GM21576 (cell line): Measurements from ENCODE around the gene CHKA.
A peak's percentile ranks its signal among the peaks of the same experiment; 100 is the strongest.

Experiments
- ATAC-seq: cut with Tn5 transposase; IDR thresholded peaks from one replicate; pipeline ENCODE4 v1.9.1; 2021; ENCODE audit warnings: mild to moderate bottlenecking, moderate library complexity; ENCODE audit not compliant: unreplicated experiment

The CHKA gene

GRCh38 chr11:68015467-68015866 lies 105.7 kb downstream of the CHKA start:
- ATAC-seq = no peak

- no peak for ATAC-seq
Observed at GRCh38 chr11:68014947-68015447, 106.2 kb downstream of the CHKA start.

GRCh38 chr11:68014157-68014946 lies 106.8 kb downstream of the CHKA start:
- no peak for ATAC-seq

- ATAC-seq = no peak
Observed at GRCh38 chr11:68013611-68014156, 107.5 kb downstream of the CHKA start.

GRCh38 chr11:68012843-68013610 lies 108.2 kb downstream of the CHKA start:
- no peak for ATAC-seq

- ATAC-seq = no peak
Observed at GRCh38 chr11:68012044-68012842, 108.9 kb downstream of the CHKA start.

GRCh38 chr11:68011051-68011943 lies 109.9 kb downstream of the CHKA start:
- ATAC-seq = no peak

- ATAC-seq = no peak
Observed at GRCh38 chr11:68010090-68011041, 110.8 kb downstream of the CHKA start, which contains the start of gene ALDH3B1. ALDH3B1 (plus strand) TSS chr11:68010327; CDS start chr11:68015298, 4,971 bp downstream.

GRCh38 chr11:68009391-68010089 lies 111.6 kb downstream of the CHKA start:
- ATAC-seq = no peak

GRCh38 chr11:68008381-68009337 lies 112.5 kb downstream of the CHKA start:
- ATAC-seq = no peak

GRCh38 chr11:68007498-68008380 lies 113.4 kb downstream of the CHKA start:
- ATAC-seq = no peak

GRCh38 chr11:68006606-68007166 lies 114.5 kb downstream of the CHKA start:
- no peak for ATAC-seq

GRCh38 chr11:68004551-68005335 lies 116.4 kb downstream of the CHKA start:
- ATAC-seq = no peak

GRCh38 chr11:68003846-68004550 lies 117.2 kb downstream of the CHKA start, which contains the start of gene UNC93B1:
UNC93B1 (minus strand) TSS chr11:68004097; CDS start chr11:68004043, 54 bp downstream.
- ATAC-seq = peak; percentile 38
